Esophagus (tissue), 2 donors: Measurements from ENCODE around the gene METAP1D. TPM values are rescaled to one million over a fixed set of nuclear protein-coding genes. Genes with fewer than 3 reads are reported as not detected.
"Not testable (repeated sequence)": the region's sequence is repeated elsewhere in the genome, so short reads cannot be mapped to it uniquely, and the experiment has no call there.

ENCODE experiments used
- H3K27ac ChIP-seq, 2 donors: one replicate each; pipeline ENCODE4 v1.5.1; 2013; ENCODE audit warnings: low read depth in 2 of 2, mild to moderate bottlenecking in 2 of 2, inconsistent platforms in 1 of 2, low read length in 1 of 2, moderate library complexity in 1 of 2
- H3K27me3 ChIP-seq, 2 donors: one replicate each; pipeline ENCODE4 v1.6.1; 2013; ENCODE audit warnings: low read length in 2 of 2, control low read depth in 1 of 2, mild to moderate bottlenecking in 1 of 2; ENCODE audit not compliant: insufficient read depth in 2 of 2, control insufficient read depth in 1 of 2
- H3K36me3 ChIP-seq, 2 donors: one replicate each; pipeline ENCODE4 v1.6.1; 2013; ENCODE audit warnings: low read length in 1 of 2; ENCODE audit not compliant: control insufficient read depth in 2 of 2, insufficient read depth in 2 of 2
- H3K4me1 ChIP-seq, 2 donors: one replicate each; pipeline ENCODE4 v1.6.1; 2013; ENCODE audit warnings: low read length in 1 of 2; ENCODE audit not compliant: control insufficient read depth in 2 of 2, insufficient read depth in 2 of 2
- H3K4me3 ChIP-seq, 2 donors: one replicate each; pipeline ENCODE4 v1.5.1; 2013; ENCODE audit warnings: low read length in 2 of 2, mild to moderate bottlenecking in 2 of 2, low read depth in 1 of 2, moderate library complexity in 1 of 2
- H3K9me3 ChIP-seq, 2 donors: one replicate each; pipeline ENCODE4 v1.6.1; 2013; ENCODE audit warnings: mild to moderate bottlenecking in 2 of 2, low read depth in 1 of 2, low read length in 1 of 2, moderate library complexity in 1 of 2; ENCODE audit not compliant: control insufficient read depth in 2 of 2, insufficient read depth in 1 of 2
- WGBS, 2 donors: extraction: QIAGEN DNeasy Blood & Tissue Kit; methylation state at CpG; one replicate each; pipeline ENCODE4 v1.1.7; 2013; 5-methylcytosine and 5-hydroxymethylcytosine counted together
- polyA plus RNA-seq, 2 donors: library from polyadenylated mRNA; stranded (reverse); fragments of 200-250 nt; gene quantifications; one replicate each; pipeline ENCODE4 v1.2.3, GENCODE V29; 2013
- donor health status: healthy with polysubstance abuse.
- donor health status: Bipolar disorder and iron deficiency.

The METAP1D gene
- polyA plus RNA-seq, 2 donors, result 2.8 to 5.0 TPM

- Histone ChIP-seq H3K9me3 (no peaks in the 10 kb centered on the region), H3K27ac (no peak overlapping the region), H3K4me3 (no peak overlapping the region), H3K27me3 (no peaks in the 10 kb centered on the region), H3K36me3 (no peaks in the 10 kb centered on the region), H3K4me1 (no peaks in the 10 kb centered on the region)
- WGBS, 2 donors, result 91 to 93% methylated on average over 2 of the region's 2 CpGs
Measured at GRCh38 chr2:172056293-172056692, 56.5 kb downstream of the METAP1D start.

- Histone ChIP-seq H3K4me1 (no peaks in the 10 kb centered on the region), H3K9me3 (no peaks in the 10 kb centered on the region), H3K27me3 (no peaks in the 10 kb centered on the region), H3K36me3 (no peaks in the 10 kb centered on the region), H3K27ac (no peak overlapping the region), H3K4me3 (no peak overlapping the region)
- 95 to 98% methylated on average over 5 of the region's 5 CpGs for WGBS, 2 donors
Measured at GRCh38 chr2:172058660-172059059, 58.9 kb downstream of the METAP1D start.

GRCh38 chr2:172060118-172060517 lies 60.4 kb downstream of the METAP1D start:
- H3K9me3 ChIP-seq, H3K36me3 ChIP-seq, H3K4me3 ChIP-seq, H3K4me1 ChIP-seq, H3K27ac ChIP-seq, H3K27me3 ChIP-seq: not testable (repeated sequence)
- WGBS, 2 donors, result 98% methylated on average over 5 of the region's 5 CpGs

GRCh38 chr2:172062402-172063004 lies 62.8 kb downstream of the METAP1D start:
- Histone ChIP-seq H3K4me1 (no peaks in the 10 kb centered on the region), H3K36me3 (no peaks in the 10 kb centered on the region), H3K27me3 (no peaks in the 10 kb centered on the region), H3K9me3 (no peaks in the 10 kb centered on the region), H3K27ac (no peak overlapping the region), H3K4me3 (no peak overlapping the region)
- WGBS, 2 donors, result 91 to 95% methylated on average over 1 of the region's 1 CpG

DNA sequence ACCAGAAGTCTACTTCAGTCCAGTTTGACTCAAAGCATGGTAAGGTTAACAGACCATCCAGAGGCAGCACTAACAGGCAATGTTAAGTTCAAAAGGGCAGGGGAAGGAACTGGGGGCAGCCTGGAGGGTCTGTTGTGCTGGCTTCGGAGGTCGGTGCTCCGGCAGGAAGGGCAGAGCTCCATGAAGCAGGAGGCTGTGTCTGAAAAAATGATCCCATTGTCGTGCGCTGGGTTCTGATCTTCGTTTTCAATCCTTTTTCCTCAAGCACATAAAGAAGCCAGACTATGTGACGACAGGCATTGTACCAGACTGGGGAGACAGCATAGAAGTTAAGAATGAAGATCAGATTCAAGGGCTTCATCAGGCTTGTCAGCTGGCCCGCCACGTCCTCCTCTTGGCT lies 63.7 kb downstream of the METAP1D start:
- Histone ChIP-seq H3K4me1 (no peaks in the 10 kb centered on the region), H3K4me3 (no peak overlapping the region), H3K36me3 (no peaks in the 10 kb centered on the region), H3K27me3 (no peaks in the 10 kb centered on the region), H3K9me3 (no peaks in the 10 kb centered on the region), H3K27ac (no peak overlapping the region)
- 93% methylated on average over 9 of the region's 9 CpGs for WGBS, 2 donors

DNA sequence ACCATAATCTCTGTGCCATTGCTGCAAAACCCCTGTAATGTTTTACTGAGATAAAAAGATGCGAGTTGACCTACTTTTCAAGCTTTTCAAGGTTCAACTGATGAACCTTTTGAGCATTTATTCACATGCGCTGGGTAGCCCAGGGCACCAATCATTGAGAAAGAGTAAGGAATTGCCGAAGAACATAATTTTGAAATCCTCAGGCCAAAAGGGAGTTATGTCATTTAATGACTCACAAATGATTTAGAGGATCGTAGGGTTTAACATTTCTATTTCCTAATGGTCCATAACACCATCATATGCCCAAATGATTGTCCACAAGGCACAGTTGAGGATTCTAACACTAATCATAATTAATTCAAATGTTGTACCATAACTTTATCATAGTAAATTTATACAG lies 65.4 kb downstream of the METAP1D start:
- Histone ChIP-seq H3K27me3 (no peaks in the 10 kb centered on the region), H3K9me3 (no peaks in the 10 kb centered on the region), H3K4me3 (no peak overlapping the region), H3K36me3 (no peaks in the 10 kb centered on the region), H3K27ac (no peak overlapping the region), H3K4me1 (no peaks in the 10 kb centered on the region)
- WGBS, 2 donors, result 83 to 89% methylated on average over 4 of the region's 4 CpGs

DNA sequence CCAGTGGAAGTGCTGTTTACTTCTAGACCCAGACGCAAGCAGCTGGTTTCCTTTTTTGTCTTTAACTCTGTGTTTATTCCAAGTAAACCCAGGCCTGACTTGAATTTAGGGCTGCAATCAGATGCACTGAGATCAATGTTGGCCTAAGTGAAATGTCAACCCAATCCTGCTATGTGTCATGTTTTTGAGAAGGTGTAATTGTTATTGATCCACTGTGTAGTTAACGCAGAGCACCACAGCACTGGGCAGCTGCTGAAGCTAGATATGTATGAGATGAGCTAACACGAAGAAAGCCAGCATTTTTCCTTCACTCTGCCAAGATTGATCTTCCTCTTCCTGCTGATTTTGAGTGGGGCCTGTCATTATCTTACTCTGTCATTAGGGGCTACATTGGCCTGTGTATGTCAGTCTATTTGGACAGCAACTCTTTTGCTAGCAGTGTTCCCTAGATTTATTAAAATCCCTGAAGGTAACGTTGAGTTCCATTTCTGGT lies 66.7 kb downstream of the METAP1D start:
- 79 to 88% methylated on average over 4 of the region's 4 CpGs for WGBS, 2 donors
- Histone ChIP-seq H3K4me3 (no peak overlapping the region), H3K4me1 (no peaks in the 10 kb centered on the region), H3K27me3 (no peaks in the 10 kb centered on the region), H3K9me3 (no peaks in the 10 kb centered on the region), H3K27ac (no peak overlapping the region), H3K36me3 (no peaks in the 10 kb centered on the region)

- H3K36me3 ChIP-seq, H3K27me3 ChIP-seq, H3K4me3 ChIP-seq, H3K4me1 ChIP-seq, H3K9me3 ChIP-seq, H3K27ac ChIP-seq: not testable (repeated sequence)
- WGBS, 2 donors, result 97 to 98% methylated on average over 4 of the region's 4 CpGs
Measured at GRCh38 chr2:172067905-172068304, 68.2 kb downstream of the METAP1D start.

- H3K27me3 ChIP-seq, result no peaks in the 10 kb centered on the region
- H3K4me3 ChIP-seq, result no peak overlapping the region
- 82 to 88% methylated on average over 1 of the region's 1 CpG for WGBS, 2 donors
- H3K4me1 ChIP-seq, result no peaks in the 10 kb centered on the region
- no peaks in the 10 kb centered on the region for H3K36me3 ChIP-seq
- no peaks in the 10 kb centered on the region for H3K9me3 ChIP-seq
- no peak overlapping the region for H3K27ac ChIP-seq
Measured at GRCh38 chr2:172070936-172071335, 71.2 kb downstream of the METAP1D start.

- Histone ChIP-seq H3K9me3 (no peaks in the 10 kb centered on the region), H3K36me3 (no peaks in the 10 kb centered on the region), H3K27ac (no peak overlapping the region), H3K4me3 (no peak overlapping the region), H3K4me1 (no peaks in the 10 kb centered on the region), H3K27me3 (no peaks in the 10 kb centered on the region)
- WGBS, 2 donors, result 89 to 92% methylated on average over 3 of the region's 3 CpGs
Measured at GRCh38 chr2:172072303-172072702, 72.5 kb downstream of the METAP1D start.
